Liver (tissue), 9 donors: ENCODE results near the gene PLXDC2. TPM values are rescaled to one million over a fixed set of nuclear protein-coding genes. Genes with fewer than 3 reads are reported as not detected.

ENCODE experiments used
- DNase-seq: peaks from one replicate; pipeline ENCODE4 v3.0.0-alpha.2; 2017; ENCODE audit warnings: low spot score
- H3K27ac ChIP-seq, 2 donors: one replicate each; pipeline ENCODE4 v1.7.0; 2013; ENCODE audit warnings: inconsistent platforms in 2 of 2, low read length in 2 of 2, control low read depth in 1 of 2, low read depth in 1 of 2, mild to moderate bottlenecking in 1 of 2
- H3K27me3 ChIP-seq, 4 donors: one replicate each; pipeline versions ENCODE4 v1.6.1 to v1.7.0; 2013; ENCODE audit warnings: low read length in 3 of 4, inconsistent platforms in 1 of 4, mild to moderate bottlenecking in 1 of 4, moderate library complexity in 1 of 4; ENCODE audit not compliant: control insufficient read depth in 4 of 4, insufficient read depth in 4 of 4
- H3K36me3 ChIP-seq, 4 donors: one replicate each; pipeline versions ENCODE4 v1.6.1 to v1.7.0; 2013; ENCODE audit warnings: low read length in 3 of 4, mild to moderate bottlenecking in 3 of 4, low read depth in 1 of 4, moderate library complexity in 1 of 4; ENCODE audit not compliant: control insufficient read depth in 4 of 4, insufficient read depth in 3 of 4
- H3K4me1 ChIP-seq, 4 donors: one replicate each; pipeline versions ENCODE4 v1.6.1 to v1.7.0; 2013; ENCODE audit warnings: low read length in 3 of 4, mild to moderate bottlenecking in 3 of 4, moderate library complexity in 1 of 4; ENCODE audit not compliant: control insufficient read depth in 4 of 4, insufficient read depth in 4 of 4
- H3K4me3 ChIP-seq, 3 donors: one replicate each; pipeline versions ENCODE4 v1.6.1 to v1.7.0; 2013; ENCODE audit warnings: low read length in 3 of 3, control low read depth in 1 of 3, low read depth in 1 of 3, mild to moderate bottlenecking in 1 of 3
- H3K9ac ChIP-seq, 2 donors: one replicate each; pipeline ENCODE4 v1.7.0; 2013; ENCODE audit warnings: low read length in 2 of 2, mild to moderate bottlenecking in 2 of 2, moderate library complexity in 2 of 2, control low read depth in 1 of 2, low read depth in 1 of 2
- H3K9me3 ChIP-seq, 4 donors: one replicate each; pipeline versions ENCODE4 v1.6.1 to v1.7.0; 2013; ENCODE audit warnings: low read length in 3 of 4; ENCODE audit not compliant: control insufficient read depth in 4 of 4
- CTCF ChIP-seq: fragments of 150-350 bp; IDR thresholded peaks from 2 replicates; pipeline ENCODE4 v1.5.1; 2017; ENCODE audit warnings: improper control_type of control experiment, low read depth, low read length; ENCODE audit not compliant: missing input control
- EGR1 ChIP-seq, 2 donors: IDR thresholded peaks; 2 replicates each; pipeline ENCODE4 v1.6.1; 2016 to 2018; ENCODE audit warnings: antibody characterized with exemption in 2 of 2, low read depth in 2 of 2
- FOXA1 ChIP-seq: IDR thresholded peaks from 2 replicates; pipeline ENCODE4 v1.6.1; 2016; ENCODE audit warnings: antibody characterized with exemption
- FOXA2 ChIP-seq: IDR thresholded peaks from 2 replicates; pipeline ENCODE4 v1.6.1; 2016; ENCODE audit warnings: antibody characterized with exemption
- NR2F2 ChIP-seq: IDR thresholded peaks from 2 replicates; pipeline ENCODE4 v1.6.1; 2016; ENCODE audit warnings: antibody characterized with exemption
- RAD21 ChIP-seq, 2 donors: IDR thresholded peaks; 2 replicates each; pipeline ENCODE4 v1.6.1; 2016; ENCODE audit warnings: antibody characterized with exemption in 2 of 2, mild to moderate bottlenecking in 2 of 2
- REST ChIP-seq: IDR thresholded peaks from 2 replicates; pipeline ENCODE4 v1.6.1; 2016; ENCODE audit warnings: antibody characterized with exemption, mild to moderate bottlenecking
- RXRA ChIP-seq, 2 donors: IDR thresholded peaks; 2 replicates each; pipeline ENCODE4 v1.6.1; 2017 to 2018; ENCODE audit warnings: antibody characterized with exemption in 2 of 2, mild to moderate bottlenecking in 1 of 2
- TAF1 ChIP-seq: conservative IDR thresholded peaks from 2 replicates; pipeline ENCODE4 v1.6.1; 2016; ENCODE audit warnings: antibody characterized with exemption, mild to moderate bottlenecking
- YY1 ChIP-seq: IDR thresholded peaks from 2 replicates; pipeline ENCODE4 v1.6.1; 2016; ENCODE audit warnings: antibody characterized with exemption, mild to moderate bottlenecking
- ZBTB33 ChIP-seq: IDR thresholded peaks from 2 replicates; pipeline ENCODE4 v1.6.1; 2016; ENCODE audit warnings: antibody characterized with exemption
- WGBS: extraction: QIAGEN DNeasy Blood & Tissue Kit; methylation state at CpG from one replicate; pipeline ENCODE4 v1.1.7; 2013; 5-methylcytosine and 5-hydroxymethylcytosine counted together
- polyA plus RNA-seq, 2 donors: library from polyadenylated mRNA; stranded (reverse) in 1 of 2; unstranded in 1 of 2; fragments of 200-250 nt in 1 of 2; fragments of >200 nt in 1 of 2; fragmentation: Nextera tagmentation in 1 of 2; extraction: Ambion mirVana in 1 of 2; gene quantifications; one replicate each; pipeline versions ENCODE4 v1.2.1 to v1.2.3, GENCODE V29; 2013 to 2015
- total RNA-seq, 2 donors: library from RNA; depleted of rRNA; stranded (reverse); fragments of >200 nt; gene quantifications; one replicate each; pipeline ENCODE4 v1.2.3, GENCODE V29; 2014
- donor health status: healthy.
- donor health status: healthy.
- donor health status: healthy.
- donor health status: healthy.
- donor health status: healthy.

PLXDC2 gene
- total and polyA plus RNA-seq, 4 donors, result 1.4 to 5.1 (median 2.4) TPM

DNA sequence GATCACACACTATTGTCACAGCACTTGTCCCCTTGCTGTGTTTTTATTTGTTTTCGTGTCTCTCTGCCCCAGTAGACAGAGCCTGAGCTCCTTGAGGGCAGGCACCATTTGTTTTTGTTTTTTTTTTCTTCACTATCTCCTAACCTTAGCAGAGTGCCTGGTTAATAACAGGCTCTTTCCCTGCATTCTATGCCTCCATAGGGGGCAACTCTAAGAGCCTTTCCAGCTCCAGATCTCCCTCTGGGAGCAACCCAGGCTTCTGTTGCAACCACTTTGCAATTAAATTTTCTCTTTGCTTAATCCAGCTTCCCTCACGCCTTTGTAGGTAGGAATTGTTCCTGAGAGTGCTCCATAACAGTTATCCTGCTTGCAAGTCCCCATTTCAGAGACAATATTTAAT, 148.4 kb downstream of the PLXDC2 start:
- no peaks in the 10 kb centered on the region for H3K36me3 ChIP-seq
- no peaks in the 10 kb centered on the region for H3K27me3 ChIP-seq
- no peak overlapping the region for H3K9ac ChIP-seq
- peaks cover 0 to 2% (median 0%) of the 10 kb centered on the region in 4 donors for H3K4me1 ChIP-seq
- no peak overlapping the region for H3K4me3 ChIP-seq
- no peak for DNase-seq
- WGBS, result 93% methylated on average over 2 of the region's 2 CpGs
- no peaks in the 10 kb centered on the region for H3K9me3 ChIP-seq
- no peak overlapping the region for H3K27ac ChIP-seq
- TF ChIP-seq YY1, result no peak
- TF ChIP-seq EGR1 (IDR thresholded peaks at IDR 0.05; ENCODE audit: low read depth in 2 of 2), result no peak
- no peak for TF ChIP-seq TAF1
- TF ChIP-seq FOXA2, result no peak
- no peak for TF ChIP-seq CTCF
- no peak for TF ChIP-seq REST
- no peak for TF ChIP-seq RAD21 (IDR thresholded peaks at IDR 0.05)
- TF ChIP-seq RXRA (IDR thresholded peaks at IDR 0.05), result no peak
- TF ChIP-seq NR2F2, result no peak
- TF ChIP-seq FOXA1, result no peak
- TF ChIP-seq ZBTB33, result no peak

GRCh38 chr10:19966751-19967150, 150.5 kb downstream of the PLXDC2 start:
- no peaks in the 10 kb centered on the region for H3K27me3 ChIP-seq
- TF ChIP-seq EGR1 (IDR thresholded peaks at IDR 0.05; ENCODE audit: low read depth in 2 of 2) (no peak), ZBTB33 (no peak), NR2F2 (no peak), YY1 (no peak), CTCF (no peak)
- no peak overlapping the region for H3K9ac ChIP-seq
- no peaks in the 10 kb centered on the region for H3K4me1 ChIP-seq
- H3K4me3 ChIP-seq, result no peak overlapping the region
- 90% methylated on average over 7 of the region's 7 CpGs for WGBS
- H3K27ac ChIP-seq, result no peak overlapping the region
- H3K36me3 ChIP-seq, result no peaks in the 10 kb centered on the region
- no peaks in the 10 kb centered on the region for H3K9me3 ChIP-seq
- no peak for DNase-seq
